Effector memory CD4-positive, alpha-beta T cell (primary cell): Measurements from ENCODE around the gene SYNDIG1.

Experiments used
- DNase-seq, 3 donors: peaks; one replicate each; pipeline ENCODE4 v3.0.0-alpha.2; 2020
- H3K27ac ChIP-seq: 2 replicates; pipeline ENCODE4 v1.7.0; 2013; ENCODE audit warnings: mild to moderate bottlenecking, low read length, moderate library complexity; ENCODE audit not compliant: insufficient read depth, poor library complexity, severe bottlenecking
- H3K27me3 ChIP-seq: replicated peaks from 2 replicates; pipeline ENCODE4 v1.7.0; 2013; ENCODE audit warnings: mild to moderate bottlenecking, low read length; ENCODE audit not compliant: insufficient read depth, control insufficient read depth, poor library complexity, severe bottlenecking
- H3K36me3 ChIP-seq: 2 replicates; pipeline ENCODE4 v1.7.0; 2013; ENCODE audit warnings: mild to moderate bottlenecking, low read length, moderate library complexity; ENCODE audit not compliant: control insufficient read depth, insufficient read depth
- H3K4me1 ChIP-seq: 2 replicates; pipeline ENCODE4 v1.7.0; 2013; ENCODE audit warnings: low read length, mild to moderate bottlenecking; ENCODE audit not compliant: control insufficient read depth, insufficient read depth, poor library complexity, severe bottlenecking
- H3K4me3 ChIP-seq: 2 replicates; pipeline ENCODE4 v1.7.0; 2013; ENCODE audit warnings: low read length, low read depth, mild to moderate bottlenecking; ENCODE audit not compliant: insufficient read depth, poor library complexity, severe bottlenecking
- H3K9me3 ChIP-seq: 2 replicates; pipeline ENCODE4 v1.7.0; 2013; ENCODE audit warnings: mild to moderate bottlenecking, low read length, moderate library complexity; ENCODE audit not compliant: control insufficient read depth

SYNDIG1 gene

GRCh38 chr20:24446811-24447210 lies 22.6 kb upstream of the SYNDIG1 start:
- Histone ChIP-seq H3K4me3 (no peak overlapping the region), H3K4me1 (no peaks in the 10 kb centered on the region), H3K27ac (no peak overlapping the region), H3K9me3 (no peaks in the 10 kb centered on the region), H3K27me3 (no peaks in the 10 kb centered on the region), H3K36me3 (no peaks in the 10 kb centered on the region)
- no peak for DNase-seq

- H3K36me3 ChIP-seq = no peaks in the 10 kb centered on the region
- DNase-seq = no peak
- no peaks in the 10 kb centered on the region for H3K4me1 ChIP-seq
- no peaks in the 10 kb centered on the region for H3K9me3 ChIP-seq
- H3K27me3 ChIP-seq = no peaks in the 10 kb centered on the region
- no peak overlapping the region for H3K4me3 ChIP-seq
- no peak overlapping the region for H3K27ac ChIP-seq
Observed at GRCh38 chr20:24448170-24448569, 21.3 kb upstream of the SYNDIG1 start.

- Histone ChIP-seq H3K27ac (no peak overlapping the region), H3K36me3 (no peaks in the 10 kb centered on the region), H3K4me1 (no peaks in the 10 kb centered on the region), H3K27me3 (no peaks in the 10 kb centered on the region), H3K9me3 (no peaks in the 10 kb centered on the region), H3K4me3 (no peak overlapping the region)
- DNase-seq = no peak
Observed at GRCh38 chr20:24449026-24449720, 20.3 kb upstream of the SYNDIG1 start.

- H3K4me3 ChIP-seq = no peak overlapping the region
Observed at GRCh38 chr20:24450177-24450576, 19.3 kb upstream of the SYNDIG1 start.

GRCh38 chr20:24450624-24451376 lies 18.6 kb upstream of the SYNDIG1 start:
- Histone ChIP-seq H3K36me3 (no peaks in the 10 kb centered on the region), H3K9me3 (no peaks in the 10 kb centered on the region), H3K27ac (no peak overlapping the region), H3K4me1 (no peaks in the 10 kb centered on the region), H3K4me3 (no peak overlapping the region), H3K27me3 (no peaks in the 10 kb centered on the region)
- no peak for DNase-seq

More at GRCh38 chr20:24450177-24450576, 19.3 kb upstream of the SYNDIG1 start:
- Histone ChIP-seq H3K36me3 (no peaks in the 10 kb centered on the region), H3K27ac (no peak overlapping the region), H3K27me3 (no peaks in the 10 kb centered on the region), H3K9me3 (no peaks in the 10 kb centered on the region), H3K4me1 (no peaks in the 10 kb centered on the region)
- DNase-seq = no peak

GRCh38 chr20:24451428-24451827 lies 18.0 kb upstream of the SYNDIG1 start:
- DNase-seq = no peak
- H3K27me3 ChIP-seq = no peaks in the 10 kb centered on the region
- H3K36me3 ChIP-seq = no peaks in the 10 kb centered on the region
- H3K4me1 ChIP-seq = no peaks in the 10 kb centered on the region
- no peak overlapping the region for H3K27ac ChIP-seq
- H3K9me3 ChIP-seq = no peaks in the 10 kb centered on the region
- no peak overlapping the region for H3K4me3 ChIP-seq

- no peak for DNase-seq
- no peak overlapping the region for H3K4me3 ChIP-seq
- no peak overlapping the region for H3K27ac ChIP-seq
- H3K4me1 ChIP-seq = no peaks in the 10 kb centered on the region
- H3K36me3 ChIP-seq = no peaks in the 10 kb centered on the region
- no peaks in the 10 kb centered on the region for H3K9me3 ChIP-seq
- no peaks in the 10 kb centered on the region for H3K27me3 ChIP-seq
Observed at GRCh38 chr20:24452016-24452415, 17.4 kb upstream of the SYNDIG1 start.

- H3K9me3 ChIP-seq = no peaks in the 10 kb centered on the region
- H3K4me1 ChIP-seq = no peaks in the 10 kb centered on the region
- no peak for DNase-seq
- H3K36me3 ChIP-seq = no peaks in the 10 kb centered on the region
- no peak overlapping the region for H3K4me3 ChIP-seq
- H3K27ac ChIP-seq = no peak overlapping the region
- H3K27me3 ChIP-seq = no peaks in the 10 kb centered on the region
Observed at GRCh38 chr20:24452498-24453127, 16.8 kb upstream of the SYNDIG1 start.

GRCh38 chr20:24453869-24454268 lies 15.6 kb upstream of the SYNDIG1 start:
- no peaks in the 10 kb centered on the region for H3K36me3 ChIP-seq
- no peak overlapping the region for H3K27ac ChIP-seq
- H3K9me3 ChIP-seq = no peaks in the 10 kb centered on the region
- no peak overlapping the region for H3K4me3 ChIP-seq
- no peak for DNase-seq
- H3K4me1 ChIP-seq = no peaks in the 10 kb centered on the region
- H3K27me3 ChIP-seq = no peaks in the 10 kb centered on the region

- DNase-seq = no peak
- no peaks in the 10 kb centered on the region for H3K4me1 ChIP-seq
- H3K36me3 ChIP-seq = no peaks in the 10 kb centered on the region
- no peak overlapping the region for H3K4me3 ChIP-seq
- no peak overlapping the region for H3K27ac ChIP-seq
- no peaks in the 10 kb centered on the region for H3K9me3 ChIP-seq
- no peaks in the 10 kb centered on the region for H3K27me3 ChIP-seq
Observed at GRCh38 chr20:24455081-24455480, 14.3 kb upstream of the SYNDIG1 start.
